HTERT RPE-1 (cell line): Measurements from ENCODE around the gene PAK1.

Source experiments
- in situ Hi-C: fragments of 300-500 bp; cut with MboI; formaldehyde crosslinking; loops from 4 replicates; pipeline ENCODE4 v1.14.3; 2020; ENCODE audit warnings: low sequenced_read_pairs

PAK1 gene

DNA sequence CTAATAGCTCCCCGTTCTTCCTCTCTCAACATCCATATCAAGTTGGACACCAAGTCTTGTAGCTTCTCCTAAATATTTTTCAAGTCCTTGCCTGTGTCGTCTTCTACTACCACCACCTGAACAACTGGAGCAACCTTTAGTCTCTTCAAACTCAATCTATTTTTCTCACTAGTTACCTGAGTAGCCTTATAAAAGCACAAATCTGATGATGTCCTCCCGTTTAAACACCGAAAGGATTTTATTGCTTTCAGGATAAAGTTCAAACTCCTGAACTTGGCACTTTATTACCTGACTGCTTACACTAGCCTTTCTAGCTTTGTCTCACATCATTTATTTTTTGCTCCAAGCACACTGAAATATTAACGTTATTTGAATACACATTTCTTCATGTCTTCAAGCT lies 1.3 kb upstream of the PAK1 start:
- in situ Hi-C loops, result no loop called here

- in situ Hi-C loops, result no loop called here
Observed at GRCh38 chr11:77474684-77475060, 778 bp upstream of the PAK1 start.

DNA sequence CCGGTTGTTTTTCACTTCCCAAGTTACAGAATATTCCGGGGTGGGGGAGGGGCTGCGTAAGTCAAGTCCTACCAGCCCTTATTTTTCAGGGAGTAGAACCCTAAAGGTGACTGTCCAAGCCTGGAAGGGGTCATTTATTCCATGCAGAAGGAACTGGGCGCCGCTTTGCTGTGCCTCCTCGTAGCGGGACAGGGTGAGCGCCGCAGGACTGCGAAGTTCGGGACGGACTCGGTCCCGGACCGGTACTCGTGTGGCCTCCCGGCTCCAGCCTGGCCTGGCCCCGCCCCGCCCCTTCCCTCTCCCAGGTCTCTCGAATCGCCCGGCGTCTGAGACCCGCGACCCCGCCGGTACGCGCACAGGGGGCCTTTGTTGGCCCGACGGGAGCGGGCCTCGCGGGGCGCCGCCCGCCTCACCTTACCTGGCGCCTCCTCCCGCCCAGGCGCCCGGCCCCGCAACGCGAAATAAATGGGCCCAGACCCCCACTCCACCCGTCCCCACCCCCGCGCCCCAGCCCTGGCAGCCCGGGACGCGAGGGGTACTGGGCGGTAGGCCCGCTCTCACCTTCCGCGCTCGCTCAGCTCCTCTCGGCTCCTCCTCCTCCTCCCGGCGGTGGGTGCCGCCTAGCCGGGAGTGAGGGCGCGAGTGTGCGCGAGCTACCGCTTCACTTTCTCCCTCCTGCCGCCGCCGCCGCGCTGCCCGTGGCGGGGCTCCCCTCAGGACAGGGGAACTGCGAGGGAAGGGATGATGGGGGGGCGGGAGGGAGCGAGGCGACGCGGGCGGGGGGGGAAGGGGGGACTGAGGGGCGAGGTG lies 698 bp downstream of the PAK1 start:
- in situ Hi-C loops, result no loop called here

- in situ Hi-C loops, result no loop called here
Observed at GRCh38 chr11:77471558-77472193, 2.2 kb downstream of the PAK1 start.

GRCh38 chr11:77470971-77471370 lies 2.9 kb downstream of the PAK1 start:
- in situ Hi-C loops, result no loop called here

GRCh38 chr11:77470504-77470903 lies 3.4 kb downstream of the PAK1 start:
- in situ Hi-C loops, result no loop called here

GRCh38 chr11:77468527-77468926 lies 5.4 kb downstream of the PAK1 start:
- in situ Hi-C loops, result no loop called here

GRCh38 chr11:77467993-77468392 lies 5.9 kb downstream of the PAK1 start:
- in situ Hi-C loops, result no loop called here

DNA sequence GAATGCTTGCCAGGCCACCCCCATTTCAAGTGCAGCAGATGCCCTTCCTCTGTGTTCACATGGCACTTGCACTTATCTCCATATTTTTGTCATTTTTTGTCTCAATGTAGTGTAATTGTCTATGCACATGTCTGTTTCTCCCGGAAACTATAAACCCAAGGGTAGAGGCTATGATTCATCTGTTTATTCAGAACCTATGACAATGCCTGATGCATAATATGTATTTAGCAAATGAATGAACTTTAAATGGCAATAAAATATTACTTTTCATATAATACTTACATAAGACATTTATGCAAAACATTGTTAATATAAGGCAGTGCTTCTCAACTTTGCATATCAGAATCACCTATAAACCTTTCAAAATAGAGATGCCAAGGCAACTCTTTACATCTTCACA lies 6.7 kb downstream of the PAK1 start:
- in situ Hi-C loops, result no loop called here

DNA sequence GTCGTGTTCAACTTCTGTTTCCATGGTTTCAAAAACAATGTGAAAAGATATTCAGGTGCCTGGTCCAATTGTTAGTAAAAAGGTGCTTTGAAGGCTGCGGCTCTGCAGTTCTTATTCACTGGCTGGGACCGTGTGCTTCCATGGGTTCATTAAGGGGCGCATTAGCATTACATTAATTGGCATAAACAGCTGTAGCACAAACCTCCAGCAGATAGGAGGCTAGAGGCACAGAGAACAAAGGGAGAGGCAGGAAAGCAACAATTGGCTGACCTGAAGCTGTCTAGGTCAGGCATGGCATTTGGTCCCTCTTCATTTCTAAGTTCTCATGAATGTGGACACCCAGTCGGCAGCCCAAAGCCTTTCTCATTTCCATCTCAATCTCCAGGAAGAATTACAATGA lies 16.6 kb downstream of the PAK1 start:
- in situ Hi-C loops, result no loop called here

DNA sequence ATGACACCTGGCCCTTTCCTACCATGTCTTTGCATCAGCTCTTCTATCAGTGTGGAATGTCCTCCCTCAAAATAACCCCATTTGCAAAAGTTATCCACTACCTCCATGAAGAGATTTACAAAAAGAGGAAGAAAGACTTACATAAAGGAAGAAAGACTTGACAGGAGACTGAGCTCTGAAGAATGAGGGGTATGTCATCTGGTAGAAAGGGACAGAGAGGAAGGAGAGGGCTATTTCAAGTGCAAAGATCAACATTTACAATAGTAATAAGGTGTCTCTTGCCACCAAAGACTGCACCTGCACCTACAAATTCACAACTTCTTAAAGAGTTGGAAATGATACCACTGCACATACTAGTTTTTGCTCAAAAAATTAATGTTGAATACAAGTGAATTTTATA lies 18.2 kb downstream of the PAK1 start:
- in situ Hi-C loops, result no loop called here

GRCh38 chr11:77454867-77455655 lies 18.8 kb downstream of the PAK1 start:
- in situ Hi-C loops, result no loop called here

GRCh38 chr11:77450227-77450626 lies 23.7 kb downstream of the PAK1 start:
- in situ Hi-C loops, result no loop called here

DNA sequence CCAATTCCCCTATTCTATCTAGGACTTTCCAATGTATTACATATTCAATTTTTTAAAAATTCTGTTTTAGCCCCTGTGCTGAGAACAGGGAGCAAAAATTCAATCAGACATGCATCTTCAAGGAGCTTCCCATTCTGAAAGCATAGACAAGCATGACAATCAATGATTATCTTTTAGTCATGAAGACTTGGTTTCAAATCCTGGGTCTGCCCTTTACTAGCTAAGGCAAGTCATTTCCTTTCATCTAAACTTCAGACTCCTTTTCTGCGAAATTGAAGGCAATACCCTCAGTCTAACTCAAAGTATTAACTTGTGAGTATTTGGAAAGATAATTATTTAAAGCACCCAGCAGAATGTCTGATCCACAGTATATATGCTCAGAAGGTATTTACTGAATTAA lies 24.1 kb downstream of the PAK1 start:
- in situ Hi-C loops, result no loop called here

DNA sequence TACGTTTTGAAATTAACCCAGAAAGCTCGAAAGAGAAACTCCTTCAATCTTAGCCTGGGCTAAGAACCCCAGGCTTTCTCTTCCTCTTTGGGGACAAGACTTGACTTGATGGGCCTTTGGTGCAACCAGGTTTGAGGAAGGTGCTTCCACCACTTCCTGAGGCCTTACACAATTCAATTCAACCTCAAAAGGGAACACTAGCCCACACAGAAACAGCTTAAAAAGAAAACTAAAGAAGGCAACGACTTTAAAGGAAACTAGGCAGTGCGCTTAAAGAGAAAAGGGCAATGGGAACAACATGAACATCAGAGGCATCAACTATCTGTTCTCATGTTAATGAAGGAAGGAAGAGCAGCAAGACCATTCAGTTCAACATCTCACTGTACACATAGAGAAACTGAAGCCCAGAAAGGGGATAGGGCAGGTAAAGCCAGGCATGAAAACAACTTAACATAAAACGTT lies 24.8 kb downstream of the PAK1 start:
- in situ Hi-C loops, result no loop called here

DNA sequence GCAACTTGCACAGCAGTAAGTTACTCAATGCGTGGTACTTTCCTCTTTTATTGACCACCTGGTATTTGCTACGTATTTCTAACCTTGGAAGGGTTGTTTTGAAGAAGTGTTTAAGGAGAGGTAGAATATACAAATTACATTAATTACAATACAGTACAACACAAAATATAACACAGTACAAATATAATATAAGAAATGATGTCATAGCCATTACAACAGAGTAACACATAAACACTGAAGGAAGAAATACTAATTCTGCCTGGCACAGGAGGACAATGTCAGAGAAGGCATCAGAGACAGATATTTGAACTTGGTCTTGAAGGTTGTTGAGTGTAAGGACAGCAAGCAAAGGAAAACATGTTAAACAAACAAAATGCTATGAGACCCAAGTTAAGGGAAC lies 25.6 kb downstream of the PAK1 start:
- in situ Hi-C loops, result no loop called here

DNA sequence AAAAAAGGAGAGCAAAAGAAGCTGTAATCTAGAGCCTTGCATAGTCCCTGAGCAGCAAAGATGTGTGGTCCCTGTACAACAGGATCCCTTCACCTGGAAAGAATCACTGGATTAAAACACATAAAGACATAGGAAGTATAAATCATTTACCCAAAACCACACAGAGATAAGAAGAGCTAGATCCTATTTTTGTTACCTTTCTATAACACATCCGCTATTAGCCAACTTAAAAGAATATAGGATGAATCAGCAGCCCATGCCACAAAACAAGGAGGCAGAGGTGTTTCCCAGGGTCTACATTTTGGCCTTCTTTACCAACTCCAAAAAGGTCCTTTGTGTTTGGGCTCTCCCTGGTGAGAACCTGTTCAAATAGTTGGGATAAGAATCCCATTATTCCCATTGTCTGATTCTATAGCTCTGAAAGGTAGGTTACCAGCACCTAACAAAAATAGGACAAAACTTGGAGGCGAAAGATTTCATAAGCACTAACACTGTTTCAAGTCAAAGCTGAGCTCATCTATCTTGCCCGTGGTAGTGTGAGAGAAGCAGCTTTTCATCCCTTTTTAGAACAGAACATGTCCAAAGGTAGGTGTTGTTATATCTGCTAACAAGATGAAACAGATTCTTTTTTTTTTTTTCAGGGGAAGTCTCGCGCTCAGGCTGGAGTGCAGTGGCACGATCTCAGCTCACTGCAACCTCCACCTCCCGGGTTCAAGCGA lies 26.8 kb downstream of the PAK1 start:
- in situ Hi-C loops, result no loop called here

- in situ Hi-C loops, result no loop called here
Observed at GRCh38 chr11:77444261-77444660, 29.6 kb downstream of the PAK1 start.

DNA sequence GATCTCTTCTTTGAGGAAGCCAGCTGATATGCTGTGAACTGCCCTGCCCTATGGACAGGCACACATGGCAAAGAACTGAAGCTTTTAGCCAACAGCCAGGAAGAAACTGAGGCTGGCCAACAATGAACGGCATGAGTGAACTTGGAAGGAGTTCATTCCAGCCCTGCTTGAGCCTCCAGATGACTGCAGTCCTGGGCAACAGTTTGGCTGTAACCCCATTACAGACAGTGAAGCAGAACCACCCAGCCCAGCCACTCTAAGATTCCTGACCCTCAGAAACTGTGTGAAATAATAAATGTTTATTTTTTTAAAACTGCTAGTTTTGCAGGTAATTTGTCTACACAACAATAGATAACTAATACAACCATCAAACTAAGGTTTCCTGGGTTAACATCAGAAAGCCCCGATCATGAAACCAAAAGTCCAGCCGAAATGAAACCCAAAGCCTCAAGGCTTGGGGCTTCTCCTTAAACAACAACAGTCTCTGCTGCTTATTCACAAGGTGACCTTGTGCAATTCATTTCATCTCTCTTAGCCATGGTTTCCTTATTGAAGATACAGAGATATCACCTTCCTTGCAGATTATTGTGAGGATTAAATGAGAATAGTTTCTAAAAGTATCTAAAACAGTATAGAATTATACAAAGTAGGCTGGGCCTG lies 31.4 kb downstream of the PAK1 start:
- in situ Hi-C loops, result no loop called here

DNA sequence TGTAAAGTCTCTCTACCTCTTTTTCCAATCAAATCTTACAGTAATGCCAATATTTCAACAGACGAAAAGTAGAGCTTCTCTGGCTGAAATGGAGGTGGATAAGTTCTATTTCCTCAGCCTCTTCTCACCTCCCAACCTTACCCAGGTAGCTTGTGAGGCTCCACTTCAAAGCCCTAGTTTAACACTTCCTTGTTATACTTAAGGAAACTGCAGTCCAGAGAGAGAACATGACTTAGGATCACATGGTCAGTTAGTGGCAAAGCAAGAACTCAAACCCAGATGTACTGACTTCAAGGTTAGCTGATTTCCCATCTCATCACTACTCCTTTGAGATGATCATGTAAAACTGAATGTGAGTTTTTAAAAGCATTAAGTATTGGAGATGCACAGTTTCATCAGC lies 32.5 kb downstream of the PAK1 start:
- in situ Hi-C loops, result no loop called here

- in situ Hi-C loops, result no loop called here
Observed at GRCh38 chr11:77440678-77441077, 33.2 kb downstream of the PAK1 start.
